Smooth muscle cell (in vitro differentiated cells): Measurements from ENCODE around the gene DIP2C. TPM values are rescaled to one million over a fixed set of nuclear protein-coding genes. Genes with fewer than 3 reads are reported as not detected.

ENCODE experiments used
- DNase-seq: peaks from one replicate; lab custom pipeline; 2025; ENCODE audit not compliant: unreplicated experiment; lab: John Stamatoyannopoulos, UW
- H2AFZ ChIP-seq: fragments of 200-600 bp; sonication (generic); 2 replicates; pipeline ENCODE4 v1.6.0; 2016; ENCODE audit warnings: antibody characterized with exemption, low read depth, mild to moderate bottlenecking
- H3F3A ChIP-seq: fragments of 200-600 bp; sonication (generic); 2 replicates; pipeline ENCODE4 v1.6.0; 2017; ENCODE audit warnings: antibody characterized with exemption, low read depth
- H3K27ac ChIP-seq: fragments of 200-600 bp; sonication (generic); 2 replicates; pipeline ENCODE4 v1.5.1; 2016; ENCODE audit warnings: low read depth, mild to moderate bottlenecking
- H3K27me3 ChIP-seq: fragments of 200-600 bp; sonication (generic); 2 replicates; pipeline ENCODE4 v1.6.1; 2016; ENCODE audit warnings: low read depth, mild to moderate bottlenecking
- H3K36me3 ChIP-seq: fragments of 200-600 bp; sonication (generic); 2 replicates; pipeline ENCODE4 v1.5.1; 2016; ENCODE audit warnings: low read depth
- H3K4me1 ChIP-seq: fragments of 200-600 bp; sonication (generic); 2 replicates; pipeline ENCODE4 v1.5.1; 2016; ENCODE audit warnings: low read depth
- H3K4me2 ChIP-seq: fragments of 200-600 bp; sonication (generic); 2 replicates; pipeline ENCODE4 v1.6.0; 2016; ENCODE audit warnings: mild to moderate bottlenecking
- H3K4me3 ChIP-seq: fragments of 200-600 bp; sonication (generic); 2 replicates; pipeline ENCODE4 v1.5.1; 2016; ENCODE audit warnings: mild to moderate bottlenecking
- H3K79me2 ChIP-seq: fragments of 200-600 bp; sonication (generic); 2 replicates; pipeline ENCODE4 v1.6.0; 2016; ENCODE audit warnings: low read depth, mild to moderate bottlenecking
- H3K9ac ChIP-seq: fragments of 200-600 bp; sonication (generic); 2 replicates; pipeline ENCODE4 v1.6.0; 2016; ENCODE audit warnings: low read depth
- H3K9me3 ChIP-seq: fragments of 200-600 bp; sonication (generic); replicated peaks from 2 replicates; pipeline ENCODE4 v1.5.1; 2016; ENCODE audit warnings: low read depth
- H4K20me1 ChIP-seq: fragments of 200-600 bp; sonication (generic); 2 replicates; pipeline ENCODE4 v1.6.0; 2016; ENCODE audit warnings: low read depth
- WGBS: methylation state at CpG from one replicate; pipeline ENCODE4 v1.1.7; 2016; ENCODE audit warnings: low lambda C conversion rate; 5-methylcytosine and 5-hydroxymethylcytosine counted together
- polyA plus RNA-seq: library from polyadenylated mRNA; unstranded; fragments of >200 nt; fragmentation: Nextera tagmentation; extraction: Ambion mirVana; gene quantifications from 2 replicates; pipeline ENCODE4 v1.2.1, GENCODE V29; 2016
- total RNA-seq: library from RNA; depleted of rRNA; stranded (reverse); fragments of >200 nt; gene quantifications from 2 replicates; pipeline ENCODE4 v1.2.3, GENCODE V29; 2014
- TF ChIP-seq, protein P1 (sequence below): fragments of 200-600 bp; sonication (generic); IDR thresholded peaks from 2 replicates; pipeline ENCODE4 v1.5.1; 2017; ENCODE audit warnings: borderline replicate concordance, mild to moderate bottlenecking, antibody characterized with exemption; ENCODE audit not compliant: insufficient read depth, poor library complexity, severe bottlenecking

Gene DIP2C
- total and polyA plus RNA-seq, 2 experiments from 2014 or later, result 14.9 to 15.3 TPM

DNA sequence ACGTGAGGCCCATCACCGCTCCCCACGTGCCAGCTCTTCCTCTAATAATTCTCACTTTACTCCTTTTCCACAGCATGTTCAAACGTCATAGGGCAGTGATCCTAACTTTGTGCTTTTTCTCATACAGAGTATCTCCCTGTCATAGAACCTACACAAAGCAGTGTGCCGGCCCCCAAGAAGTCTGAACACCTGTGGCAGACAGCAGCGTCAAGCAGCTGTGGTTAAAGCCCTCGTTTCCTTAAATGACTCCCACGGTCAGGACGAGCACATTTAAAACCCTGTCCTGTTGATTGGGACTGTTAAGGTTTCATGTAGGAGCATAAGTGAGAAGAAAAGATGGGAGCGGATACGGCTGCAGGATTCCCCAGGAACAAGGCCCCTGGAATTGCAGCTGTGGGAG, 267.2 kb downstream of the DIP2C start:
- Histone ChIP-seq H3K27ac (no peak overlapping the region), H3K36me3 (peaks cover 3% of the 10 kb centered on the region), H3K4me2 (no peak overlapping the region), H3K9ac (no peak overlapping the region), H2AFZ (no peak overlapping the region), H3K4me3 (no peak overlapping the region), H3K27me3 (no peaks in the 10 kb centered on the region), H3K79me2 (no peaks in the 10 kb centered on the region), H3K9me3 (no peaks in the 10 kb centered on the region), H3K4me1 (no peaks in the 10 kb centered on the region), H4K20me1 (peaks cover 61% of the 10 kb centered on the region), H3F3A (no peaks in the 10 kb centered on the region)
- WGBS, result 91% methylated on average over 11 of the region's 11 CpGs
- DNase-seq, result no peak
- TF ChIP-seq, protein P1, sequence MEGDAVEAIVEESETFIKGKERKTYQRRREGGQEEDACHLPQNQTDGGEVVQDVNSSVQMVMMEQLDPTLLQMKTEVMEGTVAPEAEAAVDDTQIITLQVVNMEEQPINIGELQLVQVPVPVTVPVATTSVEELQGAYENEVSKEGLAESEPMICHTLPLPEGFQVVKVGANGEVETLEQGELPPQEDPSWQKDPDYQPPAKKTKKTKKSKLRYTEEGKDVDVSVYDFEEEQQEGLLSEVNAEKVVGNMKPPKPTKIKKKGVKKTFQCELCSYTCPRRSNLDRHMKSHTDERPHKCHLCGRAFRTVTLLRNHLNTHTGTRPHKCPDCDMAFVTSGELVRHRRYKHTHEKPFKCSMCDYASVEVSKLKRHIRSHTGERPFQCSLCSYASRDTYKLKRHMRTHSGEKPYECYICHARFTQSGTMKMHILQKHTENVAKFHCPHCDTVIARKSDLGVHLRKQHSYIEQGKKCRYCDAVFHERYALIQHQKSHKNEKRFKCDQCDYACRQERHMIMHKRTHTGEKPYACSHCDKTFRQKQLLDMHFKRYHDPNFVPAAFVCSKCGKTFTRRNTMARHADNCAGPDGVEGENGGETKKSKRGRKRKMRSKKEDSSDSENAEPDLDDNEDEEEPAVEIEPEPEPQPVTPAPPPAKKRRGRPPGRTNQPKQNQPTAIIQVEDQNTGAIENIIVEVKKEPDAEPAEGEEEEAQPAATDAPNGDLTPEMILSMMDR, result no peak

DNA sequence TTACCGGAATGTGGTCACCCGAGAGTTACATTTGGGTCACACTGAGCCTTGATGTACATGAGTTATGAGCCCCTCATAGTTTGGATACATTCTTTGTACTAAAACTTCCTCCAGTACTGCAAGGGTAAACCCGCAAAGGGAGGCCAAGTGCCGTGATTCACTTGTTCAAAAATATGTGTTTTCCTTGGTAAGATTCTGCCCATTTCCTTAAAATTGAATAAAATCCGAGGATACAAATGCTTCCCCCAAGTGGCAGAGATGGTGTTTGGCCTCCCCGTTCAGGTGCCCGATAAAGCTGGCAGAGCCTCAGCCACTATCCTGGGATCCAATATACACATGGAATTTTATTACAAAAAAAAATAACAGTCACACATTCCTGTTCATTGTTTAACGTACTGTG, 268.3 kb downstream of the DIP2C start:
- Histone ChIP-seq H3K4me3 (no peak overlapping the region), H3K4me2 (no peak overlapping the region), H4K20me1 (peaks cover 61% of the 10 kb centered on the region), H2AFZ (no peak overlapping the region), H3K4me1 (no peaks in the 10 kb centered on the region), H3K27ac (no peak overlapping the region), H3F3A (no peaks in the 10 kb centered on the region), H3K36me3 (peaks cover 3% of the 10 kb centered on the region), H3K9me3 (no peaks in the 10 kb centered on the region), H3K79me2 (no peaks in the 10 kb centered on the region), H3K9ac (no peak overlapping the region), H3K27me3 (no peaks in the 10 kb centered on the region)
- no peak for DNase-seq
- WGBS, result 94% methylated on average over 8 of the region's 8 CpGs
- TF ChIP-seq, protein P1, result no peak

DNA sequence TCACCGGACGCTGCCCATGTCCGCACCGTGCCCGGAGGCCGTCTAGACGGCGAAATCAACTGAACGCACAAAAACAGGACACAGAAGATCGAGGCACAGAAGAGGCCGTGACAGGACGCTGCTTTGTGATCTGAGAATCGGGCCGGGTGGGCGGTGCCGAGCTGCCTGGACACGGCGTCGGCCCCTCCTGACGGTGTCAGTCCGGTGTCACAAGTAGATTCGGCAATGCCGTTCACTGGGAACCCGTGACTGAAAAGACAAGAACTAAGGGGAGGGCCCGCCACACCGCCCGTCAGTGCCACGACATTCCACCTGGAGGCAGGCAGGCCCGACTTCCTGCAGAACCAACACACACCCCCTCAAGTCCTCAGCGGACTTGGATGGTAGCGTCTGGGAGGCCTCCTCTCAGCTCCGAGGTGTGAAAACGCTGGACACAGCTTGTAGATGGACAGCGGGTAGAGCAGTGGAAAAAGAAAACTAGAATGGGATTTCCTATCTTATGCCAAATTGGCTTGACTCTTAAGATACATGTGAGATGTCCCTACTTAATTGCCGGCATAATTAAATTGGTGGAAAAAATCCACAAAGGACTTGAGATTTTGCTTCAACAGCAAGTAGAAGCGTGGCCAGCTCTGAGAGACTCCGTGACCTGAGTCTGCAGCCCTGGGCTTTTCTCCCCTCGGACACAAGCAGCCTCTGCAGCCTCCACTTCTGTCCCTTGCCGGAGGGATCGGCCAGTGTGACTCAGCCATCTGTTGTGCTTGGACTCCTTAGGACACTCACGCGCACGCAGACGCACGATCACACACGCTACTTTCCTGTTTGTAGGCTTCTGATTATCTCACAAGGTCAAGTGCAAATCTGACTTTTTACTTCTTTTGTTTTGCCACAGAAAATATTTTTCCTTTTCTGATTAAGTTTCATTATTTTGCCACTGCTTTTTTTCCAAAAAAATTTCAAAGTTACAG, 269.0 kb downstream of the DIP2C start:
- Histone ChIP-seq H3K4me2 (no peak overlapping the region), H3K27ac (no peak overlapping the region), H3K9me3 (no peaks in the 10 kb centered on the region), H3F3A (no peaks in the 10 kb centered on the region), H3K4me1 (no peaks in the 10 kb centered on the region), H3K27me3 (no peaks in the 10 kb centered on the region), H3K9ac (no peak overlapping the region), H3K36me3 (peaks cover 3% of the 10 kb centered on the region), H2AFZ (no peak overlapping the region), H4K20me1 (peaks cover 61% of the 10 kb centered on the region), H3K4me3 (no peak overlapping the region), H3K79me2 (no peaks in the 10 kb centered on the region)
- WGBS, result 94% methylated on average over 46 of the region's 46 CpGs
- TF ChIP-seq, protein P1, result no peak
- DNase-seq, result no peak
